IMR-90 (cell line): ENCODE results near the gene NPC1. TPM values are rescaled to one million over a fixed set of nuclear protein-coding genes. Genes with fewer than 3 reads are reported as not detected.

Experiments
- ATAC-seq: fragments of 200-7000 bp; cut with Tn5 transposase; 2 replicates; pipeline ENCODE4 v1.9.1; 2020; ENCODE audit warnings: low read depth, mild to moderate bottlenecking, moderate library complexity
- BruUV-seq: library from RNA; stranded (reverse); fragments of 400-500 nt; replicated peaks from 2 replicates; lab custom pipeline; 2021; lab: Mats Ljungman, UMichigan
- CTCF ChIA-PET: fragments of 300-600 bp; formaldehyde crosslinking; extraction: SDS; loops from one replicate; lab custom pipeline; 2021; ENCODE audit warnings: antibody characterized with exemption; lab: Yijun Ruan, JAX
- POLR2A ChIA-PET: fragments of 300-600 bp; sonication (Branson Sonifier 250); formaldehyde crosslinking; loops from one replicate; lab custom pipeline; 2022; ENCODE audit warnings: antibody characterized with exemption; ENCODE audit not compliant: unreplicated experiment; lab: Charles Lee
- DNase-seq: peaks from one replicate; pipeline ENCODE4 v3.0.0; 2013
- H2AFZ ChIP-seq: replicated peaks from 2 replicates; pipeline ENCODE3; 2013; ENCODE audit warnings: low read length, mild to moderate bottlenecking; ENCODE audit not compliant: poor library complexity
- H2AK5ac ChIP-seq: 2 replicates; pipeline ENCODE4 v1.6.1; 2013; ENCODE audit warnings: low read depth, low read length, inconsistent platforms
- H2AK9ac ChIP-seq: replicated peaks from 2 replicates; pipeline ENCODE3; 2013; ENCODE audit warnings: mild to moderate bottlenecking, low read depth, low read length, moderate library complexity; ENCODE audit not compliant: poor library complexity
- H2BK120ac ChIP-seq: 2 replicates; pipeline ENCODE4 v1.6.1; 2013; ENCODE audit warnings: low read depth, low read length, inconsistent platforms
- H2BK15ac ChIP-seq: 3 replicates; pipeline ENCODE4 v1.6.1; 2013; ENCODE audit warnings: low read depth, low read length, inconsistent platforms
- H2BK20ac ChIP-seq: 2 replicates; pipeline ENCODE4 v1.6.1; 2013; ENCODE audit warnings: low read depth, mild to moderate bottlenecking, inconsistent platforms, low read length, moderate library complexity
- H2BK5ac ChIP-seq: 2 replicates; pipeline ENCODE4 v1.6.1; 2013; ENCODE audit warnings: mild to moderate bottlenecking, low read depth, low read length, inconsistent platforms; ENCODE audit not compliant: poor library complexity, severe bottlenecking
- H3K14ac ChIP-seq: replicated peaks from 2 replicates; pipeline ENCODE4 v1.6.1; 2013; ENCODE audit warnings: low read depth, low read length, inconsistent platforms
- H3K18ac ChIP-seq: 2 replicates; pipeline ENCODE4 v1.6.1; 2013; ENCODE audit warnings: low read depth, low read length, control low read depth
- H3K23ac ChIP-seq: 2 replicates; pipeline ENCODE4 v1.6.1; 2013; ENCODE audit warnings: low read depth, low read length, inconsistent platforms
- H3K27ac ChIP-seq: 2 replicates; pipeline ENCODE4 v1.5.1; 2013; ENCODE audit warnings: mild to moderate bottlenecking, control low read depth, low read length; ENCODE audit not compliant: insufficient read depth
- H3K27me3 ChIP-seq: 2 replicates; pipeline ENCODE4 v1.6.1; 2013; ENCODE audit warnings: low read length; ENCODE audit not compliant: control insufficient read depth, insufficient read depth
- H3K36me3 ChIP-seq: 2 replicates; pipeline ENCODE4 v1.6.1; 2013; ENCODE audit warnings: low read length, mixed read lengths; ENCODE audit not compliant: control insufficient read depth, insufficient read depth
- H3K4ac ChIP-seq: 2 replicates; pipeline ENCODE4 v1.6.1; 2013; ENCODE audit warnings: low read depth, low read length, inconsistent platforms
- H3K4me1 ChIP-seq: 2 replicates; pipeline ENCODE4 v1.6.1; 2013; ENCODE audit warnings: low read length, mixed read lengths; ENCODE audit not compliant: control insufficient read depth, insufficient read depth
- H3K4me2 ChIP-seq: 2 replicates; pipeline ENCODE4 v1.6.1; 2013; ENCODE audit warnings: low read depth, mild to moderate bottlenecking, control low read depth, low read length, moderate library complexity
- H3K4me3 ChIP-seq: 2 replicates; pipeline ENCODE4 v1.5.1; 2013; ENCODE audit warnings: low read depth, mild to moderate bottlenecking, control low read depth, low read length, moderate library complexity; ENCODE audit not compliant: insufficient read depth
- H3K56ac ChIP-seq: 2 replicates; pipeline ENCODE4 v1.6.1; 2013; ENCODE audit warnings: low read length, inconsistent platforms; ENCODE audit not compliant: insufficient read depth; ENCODE audit errors: extremely low read depth
- H3K79me1 ChIP-seq, 2 experiments: 2 replicates each; pipeline ENCODE4 v1.6.1; 2013; ENCODE audit warnings: low read length in 2 of 2, inconsistent platforms in 1 of 2, low read depth in 1 of 2
- H3K9ac ChIP-seq: 2 replicates; pipeline ENCODE4 v1.6.1; 2013; ENCODE audit warnings: low read depth, low read length, control low read depth
- H3K9me1 ChIP-seq: 2 replicates; pipeline ENCODE4 v1.6.1; 2013; ENCODE audit warnings: low read length, inconsistent platforms; ENCODE audit not compliant: insufficient read depth
- H3K9me3 ChIP-seq: 2 replicates; pipeline ENCODE4 v1.6.1; 2013; ENCODE audit warnings: low read length; ENCODE audit not compliant: control insufficient read depth, insufficient read depth
- H4K20me1 ChIP-seq: 2 replicates; pipeline ENCODE4 v1.6.1; 2013; ENCODE audit warnings: low read length, inconsistent platforms; ENCODE audit not compliant: insufficient read depth
- H4K5ac ChIP-seq: 2 replicates; pipeline ENCODE4 v1.6.1; 2013; ENCODE audit warnings: mild to moderate bottlenecking, low read depth, low read length, control low read depth
- H4K8ac ChIP-seq, 2 experiments: 2 replicates each; pipeline ENCODE4 v1.6.1; 2013; ENCODE audit warnings: low read depth in 2 of 2, low read length in 2 of 2, control low read depth in 1 of 2, inconsistent platforms in 1 of 2
- H4K91ac ChIP-seq: 2 replicates; pipeline ENCODE4 v1.6.1; 2013; ENCODE audit warnings: low read depth, low read length, inconsistent platforms; ENCODE audit not compliant: insufficient read depth
- BHLHE40 ChIP-seq: fragments of 150-350 bp; IDR thresholded peaks from 2 replicates; pipeline ENCODE4 v1.6.1; 2016; ENCODE audit warnings: mild to moderate bottlenecking, low read depth, low read length
- CEBPB ChIP-seq: IDR thresholded peaks from 2 replicates; pipeline ENCODE4 v1.6.1; 2012; ENCODE audit warnings: low read depth, low read length, improper control_type of control experiment
- CHD1 ChIP-seq: IDR thresholded peaks from 2 replicates; pipeline ENCODE4 v1.6.1; 2012; ENCODE audit warnings: low read depth, low read length, improper control_type of control experiment
- CTCF ChIP-seq: conservative IDR thresholded peaks from 2 replicates; pipeline ENCODE4 v1.5.1; 2012; ENCODE audit warnings: mild to moderate bottlenecking, low read depth, low read length, improper control_type of control experiment
- ELK1 ChIP-seq: fragments of 150-350 bp; IDR thresholded peaks from 2 replicates; pipeline ENCODE4 v1.6.1; 2016; ENCODE audit warnings: low read depth, mild to moderate bottlenecking, low read length, moderate library complexity, borderline replicate concordance
- FOS ChIP-seq: fragments of 150-350 bp; IDR thresholded peaks from 2 replicates; pipeline ENCODE4 v1.6.1; 2016; ENCODE audit warnings: low read depth, low read length
- MAFK ChIP-seq: IDR thresholded peaks from 2 replicates; pipeline ENCODE4 v1.6.1; 2012; ENCODE audit warnings: low read depth, low read length, improper control_type of control experiment
- MAZ ChIP-seq: IDR thresholded peaks from 2 replicates; pipeline ENCODE4 v1.6.1; 2012; ENCODE audit warnings: low read depth, mild to moderate bottlenecking, low read length, improper control_type of control experiment, moderate library complexity, borderline replicate concordance
- MXI1 ChIP-seq: IDR thresholded peaks from 2 replicates; pipeline ENCODE4 v1.6.1; 2012; ENCODE audit warnings: low read depth, mild to moderate bottlenecking, low read length, moderate library complexity, borderline replicate concordance
- NFE2L2 ChIP-seq: fragments of 150-350 bp; IDR thresholded peaks from 2 replicates; pipeline ENCODE4 v1.6.1; 2016; ENCODE audit warnings: low read depth, mild to moderate bottlenecking, low read length
- POLR2A ChIP-seq: IDR thresholded peaks from 2 replicates; pipeline ENCODE4 v1.6.1; 2012; ENCODE audit warnings: mild to moderate bottlenecking, low read depth, low read length
- RAD21 ChIP-seq: IDR thresholded peaks from 2 replicates; pipeline ENCODE4 v1.6.1; 2012; ENCODE audit warnings: low read length, improper control_type of control experiment
- RCOR1 ChIP-seq: IDR thresholded peaks from 2 replicates; pipeline ENCODE4 v1.6.1; 2012; ENCODE audit warnings: mild to moderate bottlenecking, low read length, improper control_type of control experiment; ENCODE audit not compliant: insufficient replicate concordance
- RFX5 ChIP-seq: IDR thresholded peaks from 2 replicates; pipeline ENCODE4 v1.8.0; 2012; ENCODE audit warnings: low read depth, mild to moderate bottlenecking, low read length, moderate library complexity
- SMC3 ChIP-seq: fragments of 150-350 bp; IDR thresholded peaks from 2 replicates; pipeline ENCODE4 v1.6.1; 2016; ENCODE audit warnings: low read depth, mild to moderate bottlenecking, antibody characterized with exemption, low read length, moderate library complexity
- WGBS, 2 experiments: methylation state at CpG; one replicate each; pipeline versions ENCODE4 v1.1.5 to v1.1.7; 2013; ENCODE audit warnings: missing lambda C conversion rate in 2 of 2; ENCODE audit not compliant: insufficient read length in 1 of 2; ENCODE audit errors: extremely low coverage in 2 of 2; 5-methylcytosine and 5-hydroxymethylcytosine counted together
- dilution Hi-C: fragments of 300-500 bp; cut with HindIII; formaldehyde crosslinking; loops from one replicate; pipeline ENCODE4 v1.14.3; 2018; ENCODE audit warnings: low sequenced_read_pairs; ENCODE audit not compliant: unreplicated experiment
- in situ Hi-C: fragments of 300-500 bp; cut with MboI; formaldehyde crosslinking; loops from 3 replicates; pipeline ENCODE4 v1.14.3; 2019; ENCODE audit warnings: low sequenced_read_pairs, inconsistent platforms, mixed read lengths
- intact Hi-C: fragments of 100-400 bp; cut with micrococcal nuclease; formaldehyde crosslinking; loops from 2 replicates; pipeline ENCODE4 v1.10.0; 2022
- polyA plus RNA-seq, 3 experiments: library from polyadenylated mRNA; depleted of rRNA; stranded (reverse); fragments of >200 nt; gene quantifications; 2 replicates each; pipeline ENCODE4 v1.2.3, GENCODE V29; 2012; ENCODE audit warnings: low replicate concordance in 1 of 3
- total RNA-seq: library from RNA; depleted of rRNA; stranded (reverse); fragments of >200 nt; gene quantifications from 2 replicates; pipeline ENCODE4 v1.2.3, GENCODE V29; 2012

The NPC1 gene
- total and polyA plus RNA-seq, 2 of the 4 experiments (the other 2 are of a cell fraction): 7.5 to 7.9 TPM

GRCh38 chr18:23588836-23589560 lies 2.7 kb upstream of the NPC1 start:
- Histone ChIP-seq H3K9me3 (no peaks in the 10 kb centered on the region), H2AFZ (no peak overlapping the region), H3K18ac (no peak overlapping the region), H3K14ac (no peak overlapping the region), H2BK120ac (no peak overlapping the region), H4K5ac (no peak overlapping the region), H2BK20ac (no peak overlapping the region), H3K36me3 (no peaks in the 10 kb centered on the region), H3K79me1 (peaks cover 10 to 20% of the 10 kb centered on the region in 2 experiments), H2AK9ac (no peak overlapping the region), H3K4me3 (no peak overlapping the region), H2AK5ac (no peak overlapping the region), H3K56ac (no peak overlapping the region), H3K4me2 (no peak overlapping the region), H3K23ac (no peak overlapping the region), H2BK15ac (no peak overlapping the region), H3K9ac (no peak overlapping the region), H2BK5ac (no peak overlapping the region), H4K91ac (no peak overlapping the region), H4K8ac (no peak overlapping the region), H3K9me1 (peaks cover 9% of the 10 kb centered on the region; the same call in 1 of the 2 replicates), H3K4me1 (peaks cover 2% of the 10 kb centered on the region), H3K4ac (no peak overlapping the region), H3K27me3 (no peaks in the 10 kb centered on the region), H3K27ac (no peak overlapping the region), H4K20me1 (peaks cover 7% of the 10 kb centered on the region; the same call in 1 of the 2 replicates)
- in situ Hi-C loops: no loop called here
- POLR2A ChIA-PET: interaction anchor here (0.6 kb wide), 1 partner anchor 1390 kb away, joined by 6 read pairs; no protein-coding TSS in a partner anchor
- BruUV-seq: no TSS peak
- 67% methylated on average over 4 of the region's 11 CpGs; no CpG with 5 or more reads in 1 of the 2 experiments for WGBS, 2 experiments
- intact Hi-C loops: loop anchor here (5.0 kb wide), 1 partner anchor 87 kb away; the partner anchor contains the start of gene RMC1
- dilution Hi-C loops: no loop called here
- ATAC-seq: no peak
- CTCF ChIA-PET: interaction anchor here (1.9 kb wide), 1 partner anchor 72 kb away, joined by 4 read pairs; no protein-coding TSS in a partner anchor
- no peak for DNase-seq
- no peak for TF ChIP-seq RAD21
- TF ChIP-seq MAZ: no peak
- TF ChIP-seq RFX5: no peak
- TF ChIP-seq CEBPB: no peak
- no peak for TF ChIP-seq ELK1
- no peak for TF ChIP-seq RCOR1
- no peak for TF ChIP-seq CHD1
- no peak for TF ChIP-seq FOS
- TF ChIP-seq CTCF: no peak
- TF ChIP-seq MXI1: no peak
- TF ChIP-seq NFE2L2: no peak
- TF ChIP-seq POLR2A: no peak
- no peak for TF ChIP-seq BHLHE40
- no peak for TF ChIP-seq MAFK
- no peak for TF ChIP-seq SMC3
